Brain microvascular endothelial cell (primary cell): ENCODE results near the gene DBNDD2.
A peak's percentile ranks its signal among the peaks of the same experiment; 100 is the strongest.

Experiments
- DNase-seq: peaks from one replicate; pipeline ENCODE4 v3.0.0-alpha.2; 2020
- H3K27ac ChIP-seq: fragments of 250-450 bp; sonication (Bioruptor Pico); 2 replicates; pipeline ENCODE4 v1.5.1; 2020; ENCODE audit warnings: mild to moderate bottlenecking, moderate library complexity
- H3K27me3 ChIP-seq: fragments of 250-450 bp; sonication (Bioruptor Pico); replicated peaks from 2 replicates; pipeline ENCODE4 v1.5.1; 2020; ENCODE audit warnings: mild to moderate bottlenecking
- H3K36me3 ChIP-seq: fragments of 250-450 bp; sonication (Bioruptor Pico); replicated peaks from 2 replicates; pipeline ENCODE4 v1.5.1; 2020; ENCODE audit warnings: mild to moderate bottlenecking
- H3K4me3 ChIP-seq: 2 replicates; pipeline ENCODE4 v1.5.1; 2011; ENCODE audit warnings: low read depth, mild to moderate bottlenecking, control low read depth, low read length, moderate library complexity
- in situ Hi-C: cut with HindIII; loops from 2 replicates; pipeline ENCODE4 v1.10.0; 2017; ENCODE audit warnings: low sequenced_read_pairs, low pct_ligation_motif_present
- TF ChIP-seq, protein P1 (sequence below): IDR thresholded peaks from 2 replicates; pipeline ENCODE4 v1.5.1; 2011; ENCODE audit warnings: low read depth, mild to moderate bottlenecking, moderate library complexity, low read length, control low read depth, inconsistent platforms; ENCODE audit errors: missing control alignments

The DBNDD2 gene

DNA sequence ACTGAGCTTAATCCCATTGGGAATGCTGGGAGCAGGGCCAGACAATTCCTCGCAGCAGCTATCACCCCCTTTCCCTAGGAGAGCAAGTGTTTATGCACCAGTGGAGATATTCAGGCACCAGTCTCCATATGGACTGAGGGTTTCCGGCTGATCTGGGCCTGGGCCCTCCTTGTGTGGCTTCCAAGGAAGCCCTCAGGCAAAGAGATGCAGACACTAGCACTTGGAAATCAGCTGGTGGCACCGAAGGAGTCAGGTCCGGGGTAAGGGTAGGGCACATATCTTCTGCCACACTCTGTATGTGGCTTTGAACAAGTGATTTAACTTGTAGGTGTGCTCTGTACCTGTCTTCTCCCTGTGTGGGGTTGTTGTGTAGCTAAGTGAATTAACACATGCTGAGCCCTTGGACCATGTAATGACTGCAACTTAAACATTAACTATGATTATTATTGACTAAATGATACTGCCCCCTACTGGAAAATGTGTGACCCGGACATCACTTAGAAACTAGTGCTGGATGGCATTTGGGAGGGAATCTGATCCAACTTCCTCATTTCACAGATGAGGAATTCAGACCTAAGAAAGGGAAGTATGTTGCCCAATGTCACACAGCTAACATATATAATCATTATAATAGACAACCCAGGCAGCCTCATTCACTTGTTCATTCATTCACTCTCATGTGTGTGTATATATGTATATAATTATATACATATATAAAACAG lies 42.2 kb downstream of the DBNDD2 start:
- TF ChIP-seq, protein P1, sequence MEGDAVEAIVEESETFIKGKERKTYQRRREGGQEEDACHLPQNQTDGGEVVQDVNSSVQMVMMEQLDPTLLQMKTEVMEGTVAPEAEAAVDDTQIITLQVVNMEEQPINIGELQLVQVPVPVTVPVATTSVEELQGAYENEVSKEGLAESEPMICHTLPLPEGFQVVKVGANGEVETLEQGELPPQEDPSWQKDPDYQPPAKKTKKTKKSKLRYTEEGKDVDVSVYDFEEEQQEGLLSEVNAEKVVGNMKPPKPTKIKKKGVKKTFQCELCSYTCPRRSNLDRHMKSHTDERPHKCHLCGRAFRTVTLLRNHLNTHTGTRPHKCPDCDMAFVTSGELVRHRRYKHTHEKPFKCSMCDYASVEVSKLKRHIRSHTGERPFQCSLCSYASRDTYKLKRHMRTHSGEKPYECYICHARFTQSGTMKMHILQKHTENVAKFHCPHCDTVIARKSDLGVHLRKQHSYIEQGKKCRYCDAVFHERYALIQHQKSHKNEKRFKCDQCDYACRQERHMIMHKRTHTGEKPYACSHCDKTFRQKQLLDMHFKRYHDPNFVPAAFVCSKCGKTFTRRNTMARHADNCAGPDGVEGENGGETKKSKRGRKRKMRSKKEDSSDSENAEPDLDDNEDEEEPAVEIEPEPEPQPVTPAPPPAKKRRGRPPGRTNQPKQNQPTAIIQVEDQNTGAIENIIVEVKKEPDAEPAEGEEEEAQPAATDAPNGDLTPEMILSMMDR = peak; percentile 73
- H3K27me3 ChIP-seq = no peaks in the 10 kb centered on the region
- DNase-seq = peak; percentile 27
- in situ Hi-C loops = no loop called here
- H3K36me3 ChIP-seq = no peaks in the 10 kb centered on the region
- no peak overlapping the region for H3K4me3 ChIP-seq
- no peak overlapping the region for H3K27ac ChIP-seq

DNA sequence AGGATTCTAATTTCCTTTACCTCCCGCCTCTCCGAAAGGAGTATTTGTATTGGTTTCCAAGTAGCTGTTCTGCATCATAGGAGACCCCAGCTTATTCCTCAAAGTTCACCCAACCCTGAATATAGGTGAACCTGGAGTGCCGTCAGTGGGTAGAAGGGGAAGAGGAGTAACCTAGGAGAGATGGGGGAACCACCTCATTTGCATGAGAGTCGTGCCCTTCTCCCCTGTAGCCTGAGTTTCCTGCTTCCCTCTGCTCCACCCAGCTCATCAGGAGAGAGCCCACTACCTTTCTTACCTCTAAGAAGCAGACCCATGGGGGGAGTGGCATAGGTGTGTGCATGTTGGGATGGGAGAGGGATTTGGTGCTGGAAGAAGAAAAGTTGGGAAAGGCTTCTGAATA lies 44.1 kb downstream of the DBNDD2 start:
- H3K4me3 ChIP-seq = no peak overlapping the region
- TF ChIP-seq, protein P1 = no peak
- no peaks in the 10 kb centered on the region for H3K27me3 ChIP-seq
- in situ Hi-C loops = no loop called here
- no peak for DNase-seq
- no peaks in the 10 kb centered on the region for H3K36me3 ChIP-seq
- no peak overlapping the region for H3K27ac ChIP-seq

DNA sequence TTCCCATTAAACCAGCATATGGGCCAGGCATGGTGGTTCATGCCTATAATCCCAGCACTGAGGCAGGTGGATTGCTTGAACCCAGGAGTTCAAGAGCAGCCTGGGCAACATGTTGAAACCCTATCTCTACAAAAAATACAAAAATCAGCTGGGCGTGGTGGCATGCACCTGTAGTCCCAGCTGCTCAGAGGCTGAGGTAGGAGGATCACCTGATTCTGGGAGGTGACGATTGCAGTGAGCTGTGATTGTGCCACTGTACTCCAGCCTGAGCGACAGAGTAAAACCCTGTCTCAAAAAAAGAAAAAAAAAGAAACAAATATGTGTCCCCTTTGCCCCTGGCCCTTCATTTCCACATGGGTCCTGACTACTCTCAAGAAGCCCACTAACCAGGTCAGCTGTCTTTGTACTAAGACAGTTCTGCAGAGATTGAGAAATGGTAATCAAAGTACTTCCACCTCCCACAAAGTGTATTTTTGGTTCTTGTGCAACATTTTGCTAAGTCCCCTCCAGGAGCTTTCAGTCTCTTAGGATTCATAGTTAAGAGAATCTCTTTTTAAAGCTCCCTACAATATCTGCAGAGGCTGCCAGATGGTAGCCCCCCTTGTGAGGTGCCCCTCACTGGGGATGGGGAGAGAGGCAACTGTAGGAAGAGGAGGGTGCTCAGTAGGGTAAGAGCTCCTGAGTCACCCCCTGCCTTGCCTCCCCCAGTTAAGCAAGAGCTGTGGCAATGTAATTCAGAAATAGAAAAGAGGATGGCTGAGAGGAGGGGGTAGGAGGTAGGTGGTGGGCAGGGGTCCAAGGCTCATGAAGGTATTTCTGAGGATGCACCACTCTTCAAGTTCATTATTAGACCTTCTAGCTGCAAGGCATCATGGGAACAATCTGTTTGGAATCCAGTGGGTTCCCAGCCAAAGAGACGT lies 44.9 kb downstream of the DBNDD2 start:
- in situ Hi-C loops = no loop called here

DNA sequence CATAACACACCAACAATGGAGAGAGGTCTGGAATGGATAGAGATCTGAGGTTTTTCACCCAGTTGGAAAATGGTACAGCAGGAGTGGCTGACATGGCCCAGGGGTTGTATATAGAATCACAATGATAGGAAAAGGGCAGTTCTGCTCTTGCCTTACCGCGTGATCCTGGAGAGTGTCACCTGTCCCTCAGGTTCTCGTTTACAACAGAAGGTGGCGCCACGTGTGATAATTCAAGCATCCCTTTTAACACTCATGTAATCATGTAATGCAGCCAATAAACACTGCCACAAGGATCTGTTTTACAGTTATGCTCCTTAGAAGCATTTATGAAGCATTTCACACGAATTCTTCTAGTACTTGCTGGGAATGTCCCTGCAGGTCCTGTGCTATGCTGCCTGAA lies 48.5 kb downstream of the DBNDD2 start:
- Histone ChIP-seq H3K4me3 (no peak overlapping the region), H3K27ac (no peak overlapping the region), H3K36me3 (no peaks in the 10 kb centered on the region), H3K27me3 (peaks cover 8% of the 10 kb centered on the region)
- DNase-seq = no peak
- in situ Hi-C loops = no loop called here
- TF ChIP-seq, protein P1 = peak; percentile 51

More for the DNA sequence above, 44.9 kb downstream of the DBNDD2 start:
- DNase-seq = no peak
- H3K27ac ChIP-seq = no peak overlapping the region
- TF ChIP-seq, protein P1 = no peak
- no peaks in the 10 kb centered on the region for H3K36me3 ChIP-seq
- H3K4me3 ChIP-seq = no peak overlapping the region
- H3K27me3 ChIP-seq = no peaks in the 10 kb centered on the region

DNA sequence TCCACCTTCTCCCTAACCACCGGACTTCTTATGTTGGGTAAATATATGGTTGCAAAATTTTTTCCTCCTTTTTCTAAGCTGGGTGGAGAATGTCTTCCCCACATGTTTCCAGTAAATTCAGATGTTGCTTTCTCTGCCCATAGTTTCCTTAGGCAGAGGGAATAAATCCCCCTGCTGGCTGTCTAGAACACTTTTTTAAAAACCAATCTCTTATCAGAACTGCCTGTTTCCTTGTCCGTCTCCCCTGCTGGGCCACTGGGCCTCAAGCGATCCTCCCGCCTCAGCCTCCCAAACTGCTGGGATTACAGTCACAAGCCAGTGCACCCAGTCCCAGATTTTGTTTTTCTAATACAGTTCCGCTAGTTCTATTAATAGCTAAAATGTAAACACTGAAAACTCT lies 51.5 kb downstream of the DBNDD2 start:
- Histone ChIP-seq H3K36me3 (no peaks in the 10 kb centered on the region), H3K27me3 (peaks cover 16% of the 10 kb centered on the region), H3K4me3 (no peak overlapping the region), H3K27ac (no peak overlapping the region)
- no peak for DNase-seq
- TF ChIP-seq, protein P1 = peak; percentile 44
- in situ Hi-C loops = no loop called here
